ENCODE results near the gene OTUD5. TPM values are rescaled to one million over a fixed set of nuclear protein-coding genes. Genes with fewer than 3 reads are reported as not detected.

OTUD5 gene
- total and polyA plus RNA-seq, 2 of the 13 experiments (the other 11 are each of a cell fraction or from before 2014, with no cell fraction given), result 18.4 to 42.2 TPM

DNA sequence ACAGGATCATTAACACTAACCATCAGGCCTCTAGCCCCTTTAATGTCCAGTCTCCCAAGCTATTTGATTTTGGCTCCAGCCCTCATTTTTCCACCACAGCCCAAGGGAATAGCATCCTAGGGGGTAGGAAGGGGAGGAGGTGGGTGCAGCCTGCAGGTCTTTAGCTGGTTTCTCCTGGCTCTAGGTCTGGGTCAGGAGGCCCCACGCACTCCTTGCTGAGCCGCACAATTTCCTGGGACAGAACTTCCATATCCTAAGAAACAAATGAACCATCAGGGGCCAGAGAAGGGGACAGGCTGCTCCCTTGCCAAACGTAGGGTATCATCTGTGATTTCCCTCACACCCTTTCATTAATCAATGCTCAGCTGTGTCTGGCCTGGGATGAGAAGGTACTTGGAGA lies 16.6 kb upstream of the OTUD5 start (continued):
- no peak for TF ChIP-seq ZNF577 (CRISPR knock-in tag; IDR thresholded peaks at IDR 0.05; ENCODE audit: borderline replicate concordance, low read depth)
- TF ChIP-seq, protein P1, sequence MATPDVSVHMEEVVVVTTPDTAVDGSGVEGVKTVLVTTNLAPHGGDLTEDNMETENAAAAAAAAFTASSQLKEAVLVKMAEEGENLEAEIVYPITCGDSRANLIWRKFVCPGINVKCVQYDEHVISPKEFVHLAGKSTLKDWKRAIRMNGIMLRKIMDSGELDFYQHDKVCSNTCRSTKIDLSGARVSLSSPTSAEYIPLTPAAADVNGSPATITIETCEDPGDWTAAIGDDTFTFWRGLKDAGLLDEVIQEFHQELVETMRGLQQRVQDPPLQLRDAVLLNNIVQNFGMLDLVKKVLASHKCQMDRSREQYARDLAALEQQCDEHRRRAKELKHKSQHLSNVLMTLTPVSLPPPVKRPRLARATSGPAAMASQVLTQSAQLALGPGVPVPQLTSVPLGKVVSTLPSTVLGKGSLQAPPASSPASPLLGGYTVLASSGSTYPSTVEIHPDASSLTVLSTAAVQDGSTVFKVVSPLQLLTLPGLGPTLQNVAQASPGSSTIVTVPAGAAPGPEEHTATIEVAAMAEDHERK (CRISPR knock-in tag; IDR thresholded peaks at IDR 0.05; ENCODE audit: low read depth), result no peak
- TF ChIP-seq ZNF674 (CRISPR knock-in tag; IDR thresholded peaks at IDR 0.05; ENCODE audit: low read depth), result no peak
- no peak for TF ChIP-seq ETV5 (CRISPR knock-in tag; IDR thresholded peaks at IDR 0.05; ENCODE audit: borderline replicate concordance)
- TF ChIP-seq MZF1 (CRISPR knock-in tag; IDR thresholded peaks at IDR 0.05; ENCODE audit: borderline replicate concordance), result no peak

DNA sequence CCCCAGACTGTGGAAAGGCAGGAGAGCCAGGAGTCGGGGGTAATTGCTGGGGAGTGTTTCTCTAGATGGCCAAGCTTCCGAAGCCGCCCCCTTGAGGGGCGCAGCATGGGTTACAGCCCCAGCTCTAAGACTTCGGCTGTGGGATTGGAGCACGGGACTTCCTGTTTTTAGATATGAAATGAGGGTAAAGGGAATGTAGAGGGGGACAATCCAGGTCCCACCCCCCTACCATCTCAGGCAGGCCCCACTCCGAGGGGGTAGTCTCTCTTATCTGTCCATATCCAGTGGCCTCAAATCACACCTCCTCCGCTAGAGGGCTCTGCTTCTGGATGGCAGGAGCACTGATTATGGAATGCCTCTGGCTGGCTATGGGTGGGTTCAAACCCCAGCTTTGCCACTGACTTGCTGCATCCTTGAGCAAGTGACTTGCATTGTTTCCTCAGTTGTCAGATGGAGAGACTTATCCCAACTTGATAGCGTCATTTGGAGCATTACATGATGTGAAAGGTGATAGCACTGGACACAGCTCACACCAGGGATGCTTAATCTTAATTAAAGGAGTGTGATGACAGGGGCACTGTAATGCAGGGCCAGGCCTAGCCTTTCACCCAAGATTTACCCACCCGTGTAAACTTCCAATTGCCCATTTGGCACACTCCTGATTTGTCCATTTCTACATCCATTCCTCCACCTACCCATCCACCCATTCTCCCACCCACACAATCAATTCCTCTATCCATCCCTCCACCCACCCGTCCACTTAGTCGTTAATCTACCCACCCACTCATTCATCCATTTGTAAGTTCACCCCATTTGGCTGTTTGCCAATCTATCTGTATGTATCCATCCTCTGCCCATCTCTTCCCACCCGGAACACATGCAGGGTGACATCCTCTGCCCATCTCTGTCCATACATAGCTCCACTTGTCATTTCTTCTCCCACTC lies 15.1 kb upstream of the OTUD5 start:
- no peaks in the 10 kb centered on the region for H4K20me1 ChIP-seq (ENCODE audit: insufficient read depth, low read length)
- H2AFZ ChIP-seq (ENCODE audit: low read length), result no peak overlapping the region
- H3K79me2 ChIP-seq (ENCODE audit: insufficient read depth, low read length), result no peaks in the 10 kb centered on the region
- FAIRE-seq (peak; percentile 75), DNase-seq (ENCODE audit: low spot score) (peak; percentile 16), ATAC-seq (peak; percentile 75)
- no peaks in the 10 kb centered on the region for H3K27me3 ChIP-seq (ENCODE audit: control insufficient read depth in 1 of 2, insufficient read depth in 2 of 2, low read length in 2 of 2)
- 73% methylated on average over 4 of the region's 13 CpGs for WGBS (ENCODE audit: low lambda C conversion rate)
- BruUV-seq (replicated peaks), result no TSS peak
- H3K4me2 ChIP-seq (ENCODE audit: low read depth, low read length), result peak overlapping the region; percentile 47; the same call in 1 of the 2 replicates
- no peak overlapping the region for H3K27ac ChIP-seq (ENCODE audit: extremely low read length, insufficient read depth, low read length)
- peak overlapping the region in 1 of 3 experiments; percentile 40; a peak in 1 of 6 replicates for H3K4me3 ChIP-seq (replicated peaks in 1 of 3; ENCODE audit: insufficient read depth in 1 of 3, low read depth in 2 of 3, low read length in 3 of 3)
- peaks cover 11% of the 10 kb centered on the region for H3K4me1 ChIP-seq (ENCODE audit: insufficient read depth, low read length)
- ChIA-PET POLR2A (no interaction called here), CTCF (ENCODE audit: low intra/inter-chr PET ratio, low total read pairs) (no interaction called here)
- no peaks in the 10 kb centered on the region for H3K9me3 ChIP-seq (ENCODE audit: low read length)
- in situ Hi-C loops (cut with HindIII; ENCODE audit: extremely low pct_ligation_motif_present, low pct_unique_long_range_greater_than_20kb) (no loop called here), intact Hi-C loops (cut with micrococcal nuclease; ENCODE audit: unreplicated experiment) (no loop called here)
- peaks cover 0 to 1% of the 10 kb centered on the region in 2 experiments; a peak in 1 of 5 replicates for H3K36me3 ChIP-seq (replicated peaks in 1 of 2; ENCODE audit: control insufficient read depth in 1 of 2, insufficient read depth in 2 of 2, low read length in 2 of 2)
- no peak overlapping the region for H3K9ac ChIP-seq (ENCODE audit: insufficient read depth, low read depth, low read length)
- TF ChIP-seq ZIK1 (CRISPR knock-in tag; IDR thresholded peaks at IDR 0.05; ENCODE audit: borderline replicate concordance, low read depth) (no peak), ZNF354B (CRISPR knock-in tag; IDR thresholded peaks at IDR 0.05) (no peak), ZNF3 (CRISPR knock-in tag; IDR thresholded peaks at IDR 0.05) (no peak), NR2C2 (CRISPR knock-in tag; IDR thresholded peaks at IDR 0.05; ENCODE audit: borderline replicate concordance) (no peak), HOXD1 (CRISPR knock-in tag; IDR thresholded peaks at IDR 0.05) (no peak), SMC3 (IDR thresholded peaks at IDR 0.05; ENCODE audit: low read length) (peak; percentile 41), ZNF251 (CRISPR knock-in tag; IDR thresholded peaks at IDR 0.05) (no peak), CHCHD3 (CRISPR knock-in tag; IDR thresholded peaks at IDR 0.05) (no peak), ZFP37 (CRISPR knock-in tag; IDR thresholded peaks at IDR 0.05; ENCODE audit: borderline replicate concordance) (no peak), KLF9 (CRISPR knock-in tag; IDR thresholded peaks at IDR 0.05; ENCODE audit: low read depth) (no peak), STAG1 (CRISPR knock-in tag; IDR thresholded peaks at IDR 0.05) (peak; percentile 37), PITX1 (CRISPR knock-in tag; IDR thresholded peaks at IDR 0.05) (no peak), FOSL1 (CRISPR knock-in tag; IDR thresholded peaks at IDR 0.05; ENCODE audit: borderline replicate concordance) (no peak)
- TF ChIP-seq, protein P2, sequence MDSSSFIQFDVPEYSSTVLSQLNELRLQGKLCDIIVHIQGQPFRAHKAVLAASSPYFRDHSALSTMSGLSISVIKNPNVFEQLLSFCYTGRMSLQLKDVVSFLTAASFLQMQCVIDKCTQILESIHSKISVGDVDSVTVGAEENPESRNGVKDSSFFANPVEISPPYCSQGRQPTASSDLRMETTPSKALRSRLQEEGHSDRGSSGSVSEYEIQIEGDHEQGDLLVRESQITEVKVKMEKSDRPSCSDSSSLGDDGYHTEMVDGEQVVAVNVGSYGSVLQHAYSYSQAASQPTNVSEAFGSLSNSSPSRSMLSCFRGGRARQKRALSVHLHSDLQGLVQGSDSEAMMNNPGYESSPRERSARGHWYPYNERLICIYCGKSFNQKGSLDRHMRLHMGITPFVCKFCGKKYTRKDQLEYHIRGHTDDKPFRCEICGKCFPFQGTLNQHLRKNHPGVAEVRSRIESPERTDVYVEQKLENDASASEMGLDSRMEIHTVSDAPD (CRISPR knock-in tag; IDR thresholded peaks at IDR 0.05), result no peak
- TF ChIP-seq, protein P3, sequence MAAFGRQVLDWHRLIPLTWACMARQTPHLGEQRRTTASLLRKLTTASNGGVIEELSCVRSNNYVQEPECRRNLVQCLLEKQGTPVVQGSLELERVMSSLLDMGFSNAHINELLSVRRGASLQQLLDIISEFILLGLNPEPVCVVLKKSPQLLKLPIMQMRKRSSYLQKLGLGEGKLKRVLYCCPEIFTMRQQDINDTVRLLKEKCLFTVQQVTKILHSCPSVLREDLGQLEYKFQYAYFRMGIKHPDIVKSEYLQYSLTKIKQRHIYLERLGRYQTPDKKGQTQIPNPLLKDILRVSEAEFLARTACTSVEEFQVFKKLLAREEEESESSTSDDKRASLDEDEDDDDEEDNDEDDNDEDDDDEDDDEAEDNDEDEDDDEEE (CRISPR knock-in tag; IDR thresholded peaks at IDR 0.05), result no peak
